ENCODE data around the gene PLET1.

PLET1 gene

GRCh38 chr11:112273066-112273465 lies 12.4 kb upstream of the PLET1 start:
- Histone ChIP-seq H3K4me3 (ENCODE audit: insufficient read length, low read depth) (no peak overlapping the region), H3K27me3 (ENCODE audit: insufficient read depth, insufficient read length) (no peaks in the 10 kb centered on the region), H3K4me1 (ENCODE audit: insufficient read depth, insufficient read length) (no peaks in the 10 kb centered on the region), H3K9ac (ENCODE audit: insufficient read length, low read depth) (no peak overlapping the region), H3K36me3 (ENCODE audit: insufficient read depth, insufficient read length, low read length) (no peaks in the 10 kb centered on the region), H3K9me3 (ENCODE audit: insufficient read depth, low read length) (no peaks in the 10 kb centered on the region)
- no peak for TF ChIP-seq YY1 (IDR thresholded peaks at IDR 0.05; ENCODE audit: insufficient read depth, insufficient read length)
- no peak for TF ChIP-seq SUZ12 (IDR thresholded peaks at IDR 0.05; ENCODE audit: extremely low read depth, insufficient read depth, insufficient read length)
- no peak for TF ChIP-seq ZNF274 (IDR thresholded peaks at IDR 0.05; ENCODE audit: low read depth, low read length)
- no peak for DNase-seq (ENCODE audit: low read depth, low spot score)

- Histone ChIP-seq H3K9ac (ENCODE audit: insufficient read length, low read depth) (no peak overlapping the region), H3K4me1 (ENCODE audit: insufficient read depth, insufficient read length) (no peaks in the 10 kb centered on the region), H3K4me3 (ENCODE audit: insufficient read length, low read depth) (no peak overlapping the region), H3K36me3 (ENCODE audit: insufficient read depth, insufficient read length, low read length) (no peaks in the 10 kb centered on the region), H3K27me3 (ENCODE audit: insufficient read depth, insufficient read length) (no peaks in the 10 kb centered on the region), H3K9me3 (ENCODE audit: insufficient read depth, low read length) (no peaks in the 10 kb centered on the region)
- DNase-seq (ENCODE audit: low read depth, low spot score): no peak
- TF ChIP-seq ZNF274 (IDR thresholded peaks at IDR 0.05; ENCODE audit: low read depth, low read length) (no peak), YY1 (IDR thresholded peaks at IDR 0.05; ENCODE audit: insufficient read depth, insufficient read length) (no peak), SUZ12 (IDR thresholded peaks at IDR 0.05; ENCODE audit: extremely low read depth, insufficient read depth, insufficient read length) (no peak)
Measured at GRCh38 chr11:112271242-112271641, 10.6 kb upstream of the PLET1 start.

- no peaks in the 10 kb centered on the region for H3K4me1 ChIP-seq (ENCODE audit: insufficient read depth, insufficient read length)
- H3K36me3 ChIP-seq (ENCODE audit: insufficient read depth, insufficient read length, low read length): no peaks in the 10 kb centered on the region
- TF ChIP-seq ZNF274 (IDR thresholded peaks at IDR 0.05; ENCODE audit: low read depth, low read length) (no peak), SUZ12 (IDR thresholded peaks at IDR 0.05; ENCODE audit: extremely low read depth, insufficient read depth, insufficient read length) (no peak), YY1 (IDR thresholded peaks at IDR 0.05; ENCODE audit: insufficient read depth, insufficient read length) (no peak)
- H3K9ac ChIP-seq (ENCODE audit: insufficient read length, low read depth): no peak overlapping the region
- H3K9me3 ChIP-seq (ENCODE audit: insufficient read depth, low read length): no peaks in the 10 kb centered on the region
- H3K27me3 ChIP-seq (ENCODE audit: insufficient read depth, insufficient read length): no peaks in the 10 kb centered on the region
- DNase-seq (ENCODE audit: low read depth, low spot score): no peak
- no peak overlapping the region for H3K4me3 ChIP-seq (ENCODE audit: insufficient read length, low read depth)
Measured at GRCh38 chr11:112270551-112271180, 10.0 kb upstream of the PLET1 start.

GRCh38 chr11:112269139-112269538 lies 8.5 kb upstream of the PLET1 start:
- TF ChIP-seq SUZ12 (IDR thresholded peaks at IDR 0.05; ENCODE audit: extremely low read depth, insufficient read depth, insufficient read length): no peak
- no peak for TF ChIP-seq ZNF274 (IDR thresholded peaks at IDR 0.05; ENCODE audit: low read depth, low read length)
- no peak for TF ChIP-seq YY1 (IDR thresholded peaks at IDR 0.05; ENCODE audit: insufficient read depth, insufficient read length)
- no peak overlapping the region for H3K9ac ChIP-seq (ENCODE audit: insufficient read length, low read depth)
- no peak for DNase-seq (ENCODE audit: low read depth, low spot score)

GRCh38 chr11:112268406-112268805 lies 7.7 kb upstream of the PLET1 start:
- Histone ChIP-seq H3K36me3 (ENCODE audit: insufficient read depth, insufficient read length, low read length) (no peaks in the 10 kb centered on the region), H3K4me3 (ENCODE audit: insufficient read length, low read depth) (no peak overlapping the region), H3K9ac (ENCODE audit: insufficient read length, low read depth) (no peak overlapping the region), H3K4me1 (ENCODE audit: insufficient read depth, insufficient read length) (no peaks in the 10 kb centered on the region), H3K9me3 (ENCODE audit: insufficient read depth, low read length) (no peaks in the 10 kb centered on the region), H3K27me3 (ENCODE audit: insufficient read depth, insufficient read length) (no peaks in the 10 kb centered on the region)
- TF ChIP-seq ZNF274 (IDR thresholded peaks at IDR 0.05; ENCODE audit: low read depth, low read length): no peak
- TF ChIP-seq YY1 (IDR thresholded peaks at IDR 0.05; ENCODE audit: insufficient read depth, insufficient read length): no peak
- TF ChIP-seq SUZ12 (IDR thresholded peaks at IDR 0.05; ENCODE audit: extremely low read depth, insufficient read depth, insufficient read length): no peak
- DNase-seq (ENCODE audit: low read depth, low spot score): no peak

More at GRCh38 chr11:112269139-112269538, 8.5 kb upstream of the PLET1 start:
- no peaks in the 10 kb centered on the region for H3K4me1 ChIP-seq (ENCODE audit: insufficient read depth, insufficient read length)
- no peak overlapping the region for H3K4me3 ChIP-seq (ENCODE audit: insufficient read length, low read depth)
- H3K36me3 ChIP-seq (ENCODE audit: insufficient read depth, insufficient read length, low read length): no peaks in the 10 kb centered on the region
- no peaks in the 10 kb centered on the region for H3K27me3 ChIP-seq (ENCODE audit: insufficient read depth, insufficient read length)
- no peaks in the 10 kb centered on the region for H3K9me3 ChIP-seq (ENCODE audit: insufficient read depth, low read length)

- no peaks in the 10 kb centered on the region for H3K9me3 ChIP-seq (ENCODE audit: insufficient read depth, low read length)
- H3K27me3 ChIP-seq (ENCODE audit: insufficient read depth, insufficient read length): no peaks in the 10 kb centered on the region
- no peak for DNase-seq (ENCODE audit: low read depth, low spot score)
- H3K4me1 ChIP-seq (ENCODE audit: insufficient read depth, insufficient read length): no peaks in the 10 kb centered on the region
- TF ChIP-seq SUZ12 (IDR thresholded peaks at IDR 0.05; ENCODE audit: extremely low read depth, insufficient read depth, insufficient read length): no peak
- TF ChIP-seq ZNF274 (IDR thresholded peaks at IDR 0.05; ENCODE audit: low read depth, low read length): no peak
- no peak for TF ChIP-seq YY1 (IDR thresholded peaks at IDR 0.05; ENCODE audit: insufficient read depth, insufficient read length)
- H3K4me3 ChIP-seq (ENCODE audit: insufficient read length, low read depth): no peak overlapping the region
- H3K36me3 ChIP-seq (ENCODE audit: insufficient read depth, insufficient read length, low read length): no peaks in the 10 kb centered on the region
- H3K9ac ChIP-seq (ENCODE audit: insufficient read length, low read depth): no peak overlapping the region
Measured at GRCh38 chr11:112267188-112267591, 6.5 kb upstream of the PLET1 start.

- DNase-seq (ENCODE audit: low read depth, low spot score): no peak
- no peak for TF ChIP-seq ZNF274 (IDR thresholded peaks at IDR 0.05; ENCODE audit: low read depth, low read length)
- TF ChIP-seq YY1 (IDR thresholded peaks at IDR 0.05; ENCODE audit: insufficient read depth, insufficient read length): no peak
- TF ChIP-seq SUZ12 (IDR thresholded peaks at IDR 0.05; ENCODE audit: extremely low read depth, insufficient read depth, insufficient read length): no peak
- H3K27me3 ChIP-seq (ENCODE audit: insufficient read depth, insufficient read length): no peaks in the 10 kb centered on the region
Measured at GRCh38 chr11:112266410-112266778, 5.7 kb upstream of the PLET1 start.

More at GRCh38 chr11:112266410-112266778, 5.7 kb upstream of the PLET1 start:
- no peak overlapping the region for H3K9ac ChIP-seq (ENCODE audit: insufficient read length, low read depth)
- H3K4me3 ChIP-seq (ENCODE audit: insufficient read length, low read depth): no peak overlapping the region
- no peaks in the 10 kb centered on the region for H3K4me1 ChIP-seq (ENCODE audit: insufficient read depth, insufficient read length)
- no peaks in the 10 kb centered on the region for H3K9me3 ChIP-seq (ENCODE audit: insufficient read depth, low read length)
- no peaks in the 10 kb centered on the region for H3K36me3 ChIP-seq (ENCODE audit: insufficient read depth, insufficient read length, low read length)
